Measurements from ENCODE around the gene CTIF. TPM values are rescaled to one million over a fixed set of nuclear protein-coding genes. Genes with fewer than 3 reads are reported as not detected.

CTIF gene
- total and polyA plus RNA-seq, 4 donors, result 10.6 to 26.7 (median 12.3) TPM

DNA sequence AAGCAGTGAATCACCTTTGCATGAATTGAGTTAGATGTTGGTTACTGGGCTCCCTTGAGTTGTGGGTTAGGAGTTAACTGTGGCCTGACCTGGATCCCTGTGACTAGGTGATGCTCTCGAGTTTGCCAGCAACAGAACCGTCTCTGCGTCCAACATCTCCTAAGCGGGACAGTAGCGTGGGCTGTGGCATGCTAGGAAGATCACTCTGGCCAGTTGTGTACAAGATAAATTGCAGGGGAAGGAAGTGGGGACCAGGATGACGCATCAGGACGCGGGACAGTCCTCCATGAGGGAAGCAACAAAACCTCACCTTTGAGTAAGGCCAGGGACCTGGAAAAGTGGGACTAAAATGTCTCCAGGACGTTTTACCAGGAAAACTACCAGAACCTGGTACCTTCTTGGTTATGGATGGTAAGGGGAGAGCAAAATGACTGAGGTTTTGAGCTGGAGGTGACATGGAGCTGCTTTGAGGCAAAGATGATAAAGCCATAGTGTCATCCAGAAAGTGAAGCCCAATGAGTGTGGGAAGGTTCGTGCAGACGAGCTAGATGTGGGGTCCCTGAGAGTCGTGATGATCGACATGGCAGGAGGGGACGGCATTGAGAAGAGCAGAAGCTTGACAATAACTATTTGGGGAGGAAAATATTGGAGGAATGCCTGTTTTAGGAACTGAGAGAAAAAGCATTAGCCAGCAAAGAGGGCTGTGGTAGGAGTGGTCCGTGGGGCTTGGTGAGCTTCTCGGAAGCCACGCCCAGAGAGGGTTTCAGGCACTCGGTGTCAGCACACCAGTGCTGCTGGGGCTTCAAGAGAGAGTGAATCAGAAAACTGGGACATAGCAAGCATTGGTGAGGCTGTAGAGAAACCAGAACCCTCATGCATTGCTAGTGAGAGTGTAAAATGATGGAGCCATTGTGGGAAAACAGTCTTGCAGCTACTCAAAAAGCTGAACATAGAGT lies 316.9 kb downstream of the CTIF start:
- TF ChIP-seq HNF4G (IDR thresholded peaks at IDR 0.05) (no peak), NR2F2 (IDR thresholded peaks at IDR 0.05) (no peak), YY1 (IDR thresholded peaks at IDR 0.05) (no peak), GABPA (IDR thresholded peaks at IDR 0.05 in 1 of 2, conservative IDR thresholded peaks at IDR 0.05 in 1 of 2) (no peak), RAD21 (IDR thresholded peaks at IDR 0.05) (no peak), JUND (IDR thresholded peaks at IDR 0.05) (no peak), FOXA1 (IDR thresholded peaks at IDR 0.05) (no peak), HNF4A (conservative IDR thresholded peaks at IDR 0.05) (no peak), FOXA2 (IDR thresholded peaks at IDR 0.05) (no peak), EGR1 (IDR thresholded peaks at IDR 0.05; ENCODE audit: low read depth in 2 of 2) (no peak), SP1 (IDR thresholded peaks at IDR 0.05) (no peak)
- TF ChIP-seq, protein P1, sequence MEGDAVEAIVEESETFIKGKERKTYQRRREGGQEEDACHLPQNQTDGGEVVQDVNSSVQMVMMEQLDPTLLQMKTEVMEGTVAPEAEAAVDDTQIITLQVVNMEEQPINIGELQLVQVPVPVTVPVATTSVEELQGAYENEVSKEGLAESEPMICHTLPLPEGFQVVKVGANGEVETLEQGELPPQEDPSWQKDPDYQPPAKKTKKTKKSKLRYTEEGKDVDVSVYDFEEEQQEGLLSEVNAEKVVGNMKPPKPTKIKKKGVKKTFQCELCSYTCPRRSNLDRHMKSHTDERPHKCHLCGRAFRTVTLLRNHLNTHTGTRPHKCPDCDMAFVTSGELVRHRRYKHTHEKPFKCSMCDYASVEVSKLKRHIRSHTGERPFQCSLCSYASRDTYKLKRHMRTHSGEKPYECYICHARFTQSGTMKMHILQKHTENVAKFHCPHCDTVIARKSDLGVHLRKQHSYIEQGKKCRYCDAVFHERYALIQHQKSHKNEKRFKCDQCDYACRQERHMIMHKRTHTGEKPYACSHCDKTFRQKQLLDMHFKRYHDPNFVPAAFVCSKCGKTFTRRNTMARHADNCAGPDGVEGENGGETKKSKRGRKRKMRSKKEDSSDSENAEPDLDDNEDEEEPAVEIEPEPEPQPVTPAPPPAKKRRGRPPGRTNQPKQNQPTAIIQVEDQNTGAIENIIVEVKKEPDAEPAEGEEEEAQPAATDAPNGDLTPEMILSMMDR (IDR thresholded peaks at IDR 0.05; ENCODE audit: low read depth, low read length, missing input control), result no peak
- TF ChIP-seq, protein P2, sequence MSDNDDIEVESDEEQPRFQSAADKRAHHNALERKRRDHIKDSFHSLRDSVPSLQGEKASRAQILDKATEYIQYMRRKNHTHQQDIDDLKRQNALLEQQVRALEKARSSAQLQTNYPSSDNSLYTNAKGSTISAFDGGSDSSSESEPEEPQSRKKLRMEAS (IDR thresholded peaks at IDR 0.05), result no peak
- TF ChIP-seq, protein P3, sequence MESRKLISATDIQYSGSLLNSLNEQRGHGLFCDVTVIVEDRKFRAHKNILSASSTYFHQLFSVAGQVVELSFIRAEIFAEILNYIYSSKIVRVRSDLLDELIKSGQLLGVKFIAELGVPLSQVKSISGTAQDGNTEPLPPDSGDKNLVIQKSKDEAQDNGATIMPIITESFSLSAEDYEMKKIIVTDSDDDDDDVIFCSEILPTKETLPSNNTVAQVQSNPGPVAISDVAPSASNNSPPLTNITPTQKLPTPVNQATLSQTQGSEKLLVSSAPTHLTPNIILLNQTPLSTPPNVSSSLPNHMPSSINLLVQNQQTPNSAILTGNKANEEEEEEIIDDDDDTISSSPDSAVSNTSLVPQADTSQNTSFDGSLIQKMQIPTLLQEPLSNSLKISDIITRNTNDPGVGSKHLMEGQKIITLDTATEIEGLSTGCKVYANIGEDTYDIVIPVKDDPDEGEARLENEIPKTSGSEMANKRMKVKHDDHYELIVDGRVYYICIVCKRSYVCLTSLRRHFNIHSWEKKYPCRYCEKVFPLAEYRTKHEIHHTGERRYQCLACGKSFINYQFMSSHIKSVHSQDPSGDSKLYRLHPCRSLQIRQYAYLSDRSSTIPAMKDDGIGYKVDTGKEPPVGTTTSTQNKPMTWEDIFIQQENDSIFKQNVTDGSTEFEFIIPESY (IDR thresholded peaks at IDR 0.05), result no peak
- TF ChIP-seq, protein P4, sequence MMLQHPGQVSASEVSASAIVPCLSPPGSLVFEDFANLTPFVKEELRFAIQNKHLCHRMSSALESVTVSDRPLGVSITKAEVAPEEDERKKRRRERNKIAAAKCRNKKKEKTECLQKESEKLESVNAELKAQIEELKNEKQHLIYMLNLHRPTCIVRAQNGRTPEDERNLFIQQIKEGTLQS (IDR thresholded peaks at IDR 0.05), result no peak
- TF ChIP-seq, protein P5, sequence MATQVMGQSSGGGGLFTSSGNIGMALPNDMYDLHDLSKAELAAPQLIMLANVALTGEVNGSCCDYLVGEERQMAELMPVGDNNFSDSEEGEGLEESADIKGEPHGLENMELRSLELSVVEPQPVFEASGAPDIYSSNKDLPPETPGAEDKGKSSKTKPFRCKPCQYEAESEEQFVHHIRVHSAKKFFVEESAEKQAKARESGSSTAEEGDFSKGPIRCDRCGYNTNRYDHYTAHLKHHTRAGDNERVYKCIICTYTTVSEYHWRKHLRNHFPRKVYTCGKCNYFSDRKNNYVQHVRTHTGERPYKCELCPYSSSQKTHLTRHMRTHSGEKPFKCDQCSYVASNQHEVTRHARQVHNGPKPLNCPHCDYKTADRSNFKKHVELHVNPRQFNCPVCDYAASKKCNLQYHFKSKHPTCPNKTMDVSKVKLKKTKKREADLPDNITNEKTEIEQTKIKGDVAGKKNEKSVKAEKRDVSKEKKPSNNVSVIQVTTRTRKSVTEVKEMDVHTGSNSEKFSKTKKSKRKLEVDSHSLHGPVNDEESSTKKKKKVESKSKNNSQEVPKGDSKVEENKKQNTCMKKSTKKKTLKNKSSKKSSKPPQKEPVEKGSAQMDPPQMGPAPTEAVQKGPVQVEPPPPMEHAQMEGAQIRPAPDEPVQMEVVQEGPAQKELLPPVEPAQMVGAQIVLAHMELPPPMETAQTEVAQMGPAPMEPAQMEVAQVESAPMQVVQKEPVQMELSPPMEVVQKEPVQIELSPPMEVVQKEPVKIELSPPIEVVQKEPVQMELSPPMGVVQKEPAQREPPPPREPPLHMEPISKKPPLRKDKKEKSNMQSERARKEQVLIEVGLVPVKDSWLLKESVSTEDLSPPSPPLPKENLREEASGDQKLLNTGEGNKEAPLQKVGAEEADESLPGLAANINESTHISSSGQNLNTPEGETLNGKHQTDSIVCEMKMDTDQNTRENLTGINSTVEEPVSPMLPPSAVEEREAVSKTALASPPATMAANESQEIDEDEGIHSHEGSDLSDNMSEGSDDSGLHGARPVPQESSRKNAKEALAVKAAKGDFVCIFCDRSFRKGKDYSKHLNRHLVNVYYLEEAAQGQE (IDR thresholded peaks at IDR 0.05), result no peak
- H3K4me1 ChIP-seq (ENCODE audit: control insufficient read depth in 4 of 4, insufficient read depth in 4 of 4, low read length in 3 of 4), result no peaks in the 10 kb centered on the region
- H3K27ac ChIP-seq (ENCODE audit: low read depth in 1 of 2, low read length in 2 of 2), result no peak overlapping the region
- H3K36me3 ChIP-seq (ENCODE audit: control insufficient read depth in 4 of 4, insufficient read depth in 3 of 4, low read depth in 1 of 4, low read length in 3 of 4), result peaks cover 0 to 18% (median 0%) of the 10 kb centered on the region in 4 donors
- H3K9me3 ChIP-seq (ENCODE audit: control insufficient read depth in 4 of 4, low read length in 3 of 4), result no peaks in the 10 kb centered on the region
- WGBS, result 84% methylated on average over 18 of the region's 18 CpGs
- no peak overlapping the region for H3K4me3 ChIP-seq (ENCODE audit: low read depth in 1 of 3, low read length in 3 of 3)
- DNase-seq (ENCODE audit: low spot score), result no peak
- H3K27me3 ChIP-seq (ENCODE audit: control insufficient read depth in 4 of 4, insufficient read depth in 4 of 4, low read length in 3 of 4), result no peaks in the 10 kb centered on the region
- no peak overlapping the region for H3K9ac ChIP-seq (ENCODE audit: low read depth in 1 of 2, low read length in 2 of 2)

All from liver (tissue), 9 donors.